ENCODE data around the gene NCKAP5L.

DNA sequence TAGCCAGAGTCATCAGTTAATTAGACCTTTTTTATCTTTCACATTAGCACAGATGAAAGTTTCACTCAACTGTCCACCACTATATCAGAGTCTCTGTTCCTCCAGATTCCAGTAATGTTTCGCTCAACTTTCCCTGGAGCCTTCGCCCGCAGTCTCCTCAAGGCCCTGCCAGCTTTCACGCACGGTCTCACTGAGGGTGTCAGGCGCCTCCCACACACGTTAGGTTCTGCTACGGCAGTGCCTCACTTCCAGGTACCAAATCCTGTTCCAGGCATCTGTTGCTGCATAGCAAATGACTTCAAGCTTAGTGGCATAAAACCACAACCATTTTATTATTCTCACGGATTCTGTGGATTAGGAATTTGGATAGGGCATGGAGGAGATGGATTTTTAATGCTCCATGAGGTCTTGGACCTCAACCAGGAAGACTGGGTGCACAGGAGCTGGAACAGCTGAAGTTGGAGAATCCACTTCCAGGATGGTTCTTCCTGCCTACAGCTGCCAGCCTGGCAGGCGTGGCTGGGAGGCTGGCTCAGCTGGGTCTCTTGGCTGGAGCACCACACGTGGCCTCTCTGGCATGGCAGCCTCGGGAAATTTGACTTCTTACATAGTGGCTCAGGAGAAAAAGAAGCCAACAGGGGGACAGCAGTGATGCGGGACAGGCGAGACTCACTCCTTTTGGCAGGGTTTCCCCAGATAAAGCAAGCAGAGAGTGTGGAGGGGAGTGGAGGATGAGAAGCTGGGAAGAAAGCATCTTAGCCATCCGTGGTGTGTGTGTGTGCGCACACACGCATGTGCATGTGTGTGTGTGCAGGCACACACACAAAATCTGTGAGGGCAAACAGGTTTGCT, 36.0 kb upstream of the NCKAP5L start:
- TF ChIP-seq JUN (IDR thresholded peaks at IDR 0.05; ENCODE audit: borderline replicate concordance, insufficient read depth, insufficient read length, low read depth) (no peak), POLR2AphosphoS5 (IDR thresholded peaks at IDR 0.05; ENCODE audit: insufficient read depth, low read depth, low read length) (no peak)
